OCI-LY7 (cell line): ENCODE results near the gene EPS15. TPM values are rescaled to one million over a fixed set of nuclear protein-coding genes. Genes with fewer than 3 reads are reported as not detected.

Experiments
- BruUV-seq: library from RNA; stranded (reverse); fragments of 400-500 nt; replicated peaks from 2 replicates; lab custom pipeline; 2021; lab: Mats Ljungman, UMichigan
- CTCF ChIA-PET: fragments of 300-600 bp; sonication (Branson Sonifier 250); formaldehyde crosslinking; loops from one replicate; lab custom pipeline; 2022; ENCODE audit warnings: antibody characterized with exemption; ENCODE audit not compliant: unreplicated experiment; lab: Charles Lee
- POLR2A ChIA-PET: fragments of 300-600 bp; sonication (Branson Sonifier 250); formaldehyde crosslinking; loops from one replicate; lab custom pipeline; 2022; ENCODE audit warnings: antibody characterized with exemption; lab: Charles Lee
- DNase-seq: peaks from one replicate; pipeline ENCODE4 v3.0.0-alpha.2; 2015; ENCODE audit warnings: low spot score
- H2AFZ ChIP-seq: fragments of 200-600 bp; sonication (generic), shearing (Covaris generic); 2 replicates; pipeline ENCODE4 v1.6.1; 2014; ENCODE audit warnings: mild to moderate bottlenecking, antibody characterized with exemption, low read length, moderate library complexity
- H3K27ac ChIP-seq: fragments of 200-600 bp; sonication (generic); 2 replicates; pipeline ENCODE4 v1.5.1; 2014; ENCODE audit warnings: mixed run types, low read depth, mild to moderate bottlenecking, moderate library complexity, low read length, inconsistent platforms; ENCODE audit not compliant: poor library complexity, severe bottlenecking
- H3K36me3 ChIP-seq: fragments of 200-600 bp; sonication (generic); 2 replicates; pipeline ENCODE4 v1.6.1; 2014; ENCODE audit warnings: mild to moderate bottlenecking, antibody characterized with exemption, low read length, moderate library complexity, mixed read lengths; ENCODE audit not compliant: insufficient read depth
- H3K4me1 ChIP-seq: fragments of 200-600 bp; sonication (generic); 2 replicates; pipeline ENCODE4 v1.5.1; 2014; ENCODE audit warnings: mild to moderate bottlenecking, low read length; ENCODE audit not compliant: insufficient read depth, poor library complexity, severe bottlenecking
- H3K4me2 ChIP-seq: fragments of 200-600 bp; sonication (generic); 2 replicates; pipeline ENCODE4 v1.6.1; 2014; ENCODE audit warnings: mild to moderate bottlenecking, low read length
- H3K4me3 ChIP-seq: fragments of 200-600 bp; sonication (generic); 2 replicates; pipeline ENCODE4 v1.5.1; 2014; ENCODE audit warnings: mild to moderate bottlenecking, low read depth, low read length; ENCODE audit not compliant: poor library complexity, severe bottlenecking
- H3K79me2 ChIP-seq: fragments of 200-600 bp; sonication (generic); 2 replicates; pipeline ENCODE4 v1.6.1; 2016; ENCODE audit warnings: low read depth, mild to moderate bottlenecking, low read length, moderate library complexity, mixed read lengths; ENCODE audit not compliant: insufficient read depth
- H3K9me2 ChIP-seq: fragments of 200-600 bp; sonication (generic); 2 replicates; pipeline ENCODE4 v1.6.1; 2016; ENCODE audit warnings: mild to moderate bottlenecking, low read length, mixed read lengths; ENCODE audit not compliant: insufficient read depth
- H3K9me3 ChIP-seq: fragments of 200-600 bp; sonication (generic); 2 replicates; pipeline ENCODE4 v1.6.1; 2014; ENCODE audit warnings: mild to moderate bottlenecking, mixed run types, low read length, mixed read lengths
- H4K20me1 ChIP-seq: fragments of 200-600 bp; sonication (generic); 2 replicates; pipeline ENCODE4 v1.6.1; 2014; ENCODE audit warnings: mild to moderate bottlenecking, antibody characterized with exemption, low read length, moderate library complexity, mixed read lengths; ENCODE audit not compliant: insufficient read depth
- EZH2phosphoT487 ChIP-seq: fragments of 200-600 bp; sonication (generic); IDR thresholded peaks from 2 replicates; pipeline ENCODE4 v1.6.1; 2018; ENCODE audit warnings: low read depth, borderline replicate concordance, mild to moderate bottlenecking, mixed run types, antibody characterized with exemption, low read length, moderate library complexity, mixed read lengths
- intact Hi-C: fragments of 100-400 bp; cut with micrococcal nuclease; formaldehyde crosslinking; loops from one replicate; pipeline ENCODE4 v1.10.0; 2022; ENCODE audit not compliant: unreplicated experiment
- total RNA-seq, 2 experiments: library from RNA; depleted of rRNA in 1 of 2; stranded (reverse); fragments of >200 nt in 1 of 2; shearing (Covaris generic) in 1 of 2; gene quantifications; 2 replicates each; pipeline ENCODE4 v1.2.3, GENCODE V29; 2014 to 2022
- TF ChIP-seq, protein P1 (sequence below): fragments of 200-600 bp; sonication (generic); conservative IDR thresholded peaks from 2 replicates; pipeline ENCODE4 v1.5.1; 2014; ENCODE audit warnings: mild to moderate bottlenecking, antibody characterized with exemption, low read length, moderate library complexity, mixed read lengths

Gene EPS15
- total RNA-seq, 2 experiments from 2014 or later: 23.8 to 73.2 TPM

DNA sequence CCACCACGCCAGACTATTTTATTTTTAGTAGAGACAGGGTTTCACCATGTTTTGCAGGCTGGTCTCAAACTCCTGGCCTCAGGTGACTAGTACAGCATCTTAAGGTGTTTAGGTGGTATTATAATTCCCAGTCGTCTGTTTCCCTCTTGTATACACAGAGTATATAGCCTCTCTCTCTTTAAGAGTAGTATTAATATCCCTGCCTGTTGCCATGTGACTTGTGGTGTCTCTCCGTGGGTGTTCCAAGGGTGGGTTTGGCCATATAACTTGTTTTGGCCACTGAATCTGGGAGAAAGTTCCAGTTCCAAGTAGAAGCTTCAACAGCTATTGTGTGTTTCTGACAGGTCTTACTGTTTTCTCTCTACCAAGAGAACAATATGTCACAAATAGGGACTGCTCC, 29.6 kb downstream of the EPS15 start:
- intact Hi-C loops: no loop called here
- POLR2A ChIA-PET: interaction anchor here (0.5 to 1.4 kb wide), 5 partner anchors 15 to 595 kb away, joined by 3 to 7 read pairs (median 5); no protein-coding TSS in a partner anchor
- 0 out of 2 replicates have a peak, but pooled peaks cover 7% of the 10 kb centered on the region for H4K20me1 ChIP-seq
- peaks cover 86% of the 10 kb centered on the region for H3K79me2 ChIP-seq
- CTCF ChIA-PET: no interaction called here
- no peak overlapping the region for H3K4me2 ChIP-seq
- no peak for DNase-seq
- no peaks in the 10 kb centered on the region for H3K9me2 ChIP-seq
- no peak overlapping the region for H3K27ac ChIP-seq
- TF ChIP-seq, protein P1, sequence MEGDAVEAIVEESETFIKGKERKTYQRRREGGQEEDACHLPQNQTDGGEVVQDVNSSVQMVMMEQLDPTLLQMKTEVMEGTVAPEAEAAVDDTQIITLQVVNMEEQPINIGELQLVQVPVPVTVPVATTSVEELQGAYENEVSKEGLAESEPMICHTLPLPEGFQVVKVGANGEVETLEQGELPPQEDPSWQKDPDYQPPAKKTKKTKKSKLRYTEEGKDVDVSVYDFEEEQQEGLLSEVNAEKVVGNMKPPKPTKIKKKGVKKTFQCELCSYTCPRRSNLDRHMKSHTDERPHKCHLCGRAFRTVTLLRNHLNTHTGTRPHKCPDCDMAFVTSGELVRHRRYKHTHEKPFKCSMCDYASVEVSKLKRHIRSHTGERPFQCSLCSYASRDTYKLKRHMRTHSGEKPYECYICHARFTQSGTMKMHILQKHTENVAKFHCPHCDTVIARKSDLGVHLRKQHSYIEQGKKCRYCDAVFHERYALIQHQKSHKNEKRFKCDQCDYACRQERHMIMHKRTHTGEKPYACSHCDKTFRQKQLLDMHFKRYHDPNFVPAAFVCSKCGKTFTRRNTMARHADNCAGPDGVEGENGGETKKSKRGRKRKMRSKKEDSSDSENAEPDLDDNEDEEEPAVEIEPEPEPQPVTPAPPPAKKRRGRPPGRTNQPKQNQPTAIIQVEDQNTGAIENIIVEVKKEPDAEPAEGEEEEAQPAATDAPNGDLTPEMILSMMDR: no peak
- no peak for TF ChIP-seq EZH2phosphoT487
- H3K36me3 ChIP-seq: peaks cover 22% of the 10 kb centered on the region
- H3K4me1 ChIP-seq: peaks cover 51% of the 10 kb centered on the region
- H3K9me3 ChIP-seq: no peaks in the 10 kb centered on the region; the same call in 1 of the 2 replicates
- no peak overlapping the region for H2AFZ ChIP-seq
- no TSS peak for BruUV-seq
- no peak overlapping the region for H3K4me3 ChIP-seq

DNA sequence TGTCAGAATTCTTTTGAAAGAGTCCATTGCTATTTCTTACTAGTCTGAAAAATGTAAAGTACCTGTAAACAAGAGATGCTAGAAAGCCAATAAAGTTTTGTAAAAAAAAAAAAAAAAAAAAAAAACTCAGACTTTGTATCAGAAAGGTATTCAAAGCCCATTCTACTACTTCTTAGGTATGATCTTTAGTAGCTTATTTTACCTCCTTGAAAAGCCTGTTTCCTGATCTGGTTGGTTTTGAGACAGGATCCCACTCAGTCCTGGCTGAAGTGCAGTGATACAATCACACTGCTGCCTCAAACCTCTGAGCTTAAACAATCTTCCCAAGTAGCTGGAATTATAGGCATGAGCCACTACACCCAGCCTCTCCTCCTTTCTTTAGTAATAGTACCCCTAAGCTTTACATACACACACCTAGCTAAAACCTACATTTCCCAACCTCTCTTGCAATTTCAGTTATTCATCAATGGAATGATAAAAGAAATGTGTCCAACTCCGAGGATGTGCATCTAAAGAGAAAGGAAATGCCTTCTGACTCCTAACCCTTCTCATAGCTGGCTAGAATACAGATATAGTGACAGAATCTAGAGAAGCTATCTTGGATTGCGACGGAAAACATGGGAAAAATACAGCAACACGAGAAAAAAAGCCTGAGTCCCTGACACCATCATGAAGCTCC, 30.6 kb downstream of the EPS15 start:
- H3K9me3 ChIP-seq: no peaks in the 10 kb centered on the region; the same call in 1 of the 2 replicates
- peak overlapping the region; percentile 41 for H3K4me2 ChIP-seq
- no TSS peak for BruUV-seq
- peaks cover 28% of the 10 kb centered on the region for H3K36me3 ChIP-seq
- ChIA-PET POLR2A (interaction anchor here (0.5 to 1.4 kb wide), 20 partner anchors 8 to 518 kb away, joined by 3 to 9 read pairs (median 4); partner anchors contain the start of gene CDKN2C), CTCF (no interaction called here)
- DNase-seq: peak; percentile 27
- no peak for TF ChIP-seq EZH2phosphoT487
- TF ChIP-seq, protein P1: no peak
- 0 out of 2 replicates have a peak overlapping the region, but pooled peaks have one; percentile 11 for H2AFZ ChIP-seq
- H3K4me3 ChIP-seq: no peak overlapping the region
- H3K9me2 ChIP-seq: no peaks in the 10 kb centered on the region
- H3K79me2 ChIP-seq: peaks cover 86% of the 10 kb centered on the region
- 0 out of 2 replicates have a peak, but pooled peaks cover 7% of the 10 kb centered on the region for H4K20me1 ChIP-seq
- H3K4me1 ChIP-seq: peaks cover 41% of the 10 kb centered on the region
- intact Hi-C loops: no loop called here
- H3K27ac ChIP-seq: peak overlapping the region; percentile 16

DNA sequence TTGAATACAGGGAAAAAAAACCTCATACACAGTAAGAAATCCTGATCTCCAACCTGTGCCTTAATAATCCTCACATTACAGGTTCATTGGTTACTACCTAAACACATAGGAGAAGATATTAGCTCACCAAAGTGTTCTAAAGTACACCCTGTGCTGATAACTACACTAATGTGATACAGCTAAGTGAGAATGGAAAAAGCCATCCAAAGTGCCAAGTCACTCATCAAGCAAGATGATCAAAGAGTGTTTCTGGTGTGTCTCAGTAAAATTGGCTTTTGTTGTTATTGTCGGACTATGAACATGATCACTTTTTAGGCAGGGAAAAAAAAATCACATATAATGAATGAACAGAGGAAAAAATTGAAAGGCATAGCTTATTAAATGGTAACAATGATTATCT, 31.4 kb downstream of the EPS15 start:
- peaks cover 37% of the 10 kb centered on the region for H3K4me1 ChIP-seq
- CTCF ChIA-PET: no interaction called here
- POLR2A ChIA-PET: interaction anchor here (0.7 to 1.4 kb wide), 7 partner anchors 9 to 518 kb away, joined by 3 to 9 read pairs (median 3); partner anchors contain the start of gene CDKN2C
- H3K36me3 ChIP-seq: peaks cover 32% of the 10 kb centered on the region
- no peak overlapping the region for H3K4me3 ChIP-seq
- H3K27ac ChIP-seq: no peak overlapping the region
- H3K9me2 ChIP-seq: no peaks in the 10 kb centered on the region
- H2AFZ ChIP-seq: no peak overlapping the region
- H4K20me1 ChIP-seq: 0 out of 2 replicates have a peak, but pooled peaks cover 7% of the 10 kb centered on the region
- no peak overlapping the region for H3K4me2 ChIP-seq
- TF ChIP-seq, protein P1: no peak
- TF ChIP-seq EZH2phosphoT487: no peak
- no peak for DNase-seq
- peaks cover 87% of the 10 kb centered on the region for H3K79me2 ChIP-seq
- no peaks in the 10 kb centered on the region; the same call in 1 of the 2 replicates for H3K9me3 ChIP-seq
- BruUV-seq: no TSS peak
- intact Hi-C loops: no loop called here
